K562 (cell line): ENCODE results near the gene ATP4B.

Experiments used
- POLR2A ChIP-seq: fragments of 450-650 bp; conservative IDR thresholded peaks from 2 replicates; pipeline ENCODE4 v1.6.1; 2016
- SMAD1 ChIP-seq: fragments of 150-350 bp; IDR thresholded peaks from 2 replicates; pipeline ENCODE4 v1.6.1; 2014; ENCODE audit warnings: low read length, low read depth; ENCODE audit not compliant: partially characterized antibody
- ZNF586 ChIP-seq: fragments of 450-650 bp; formaldehyde crosslinking; conservative IDR thresholded peaks from 2 replicates; pipeline ENCODE4 v1.4.0; 2020; ENCODE audit warnings: mild to moderate bottlenecking, moderate library complexity
- TF ChIP-seq, protein P1 (sequence below), 3 experiments: IDR thresholded peaks in 2 of 3; conservative IDR thresholded peaks in 1 of 3; 2 replicates each; pipeline ENCODE4 v1.5.1; 2011 to 2012; ENCODE audit warnings: low read length in 3 of 3, mild to moderate bottlenecking in 3 of 3, control low read depth in 2 of 3, improper control_type of control experiment in 1 of 3, inconsistent platforms in 1 of 3, low read depth in 1 of 3, mixed read lengths in 1 of 3, moderate library complexity in 1 of 3; ENCODE audit not compliant: insufficient read depth in 2 of 3
- TF ChIP-seq, protein P2 (sequence below): sonication (generic); formaldehyde crosslinking; IDR thresholded peaks from 2 replicates; pipeline ENCODE4 v1.8.0; 2022; ENCODE audit warnings: mild to moderate bottlenecking, missing genetic modification reagents, borderline replicate concordance
- TF ChIP-seq, protein P3 (sequence below), 2 experiments: fragments of 450-650 bp; formaldehyde crosslinking in 1 of 2; IDR thresholded peaks; 2 replicates each; pipeline versions ENCODE4 v1.4.0 to v1.6.1; 2014 to 2020; ENCODE audit warnings: mild to moderate bottlenecking in 2 of 2, borderline replicate concordance in 1 of 2, low read depth in 1 of 2

DNA sequence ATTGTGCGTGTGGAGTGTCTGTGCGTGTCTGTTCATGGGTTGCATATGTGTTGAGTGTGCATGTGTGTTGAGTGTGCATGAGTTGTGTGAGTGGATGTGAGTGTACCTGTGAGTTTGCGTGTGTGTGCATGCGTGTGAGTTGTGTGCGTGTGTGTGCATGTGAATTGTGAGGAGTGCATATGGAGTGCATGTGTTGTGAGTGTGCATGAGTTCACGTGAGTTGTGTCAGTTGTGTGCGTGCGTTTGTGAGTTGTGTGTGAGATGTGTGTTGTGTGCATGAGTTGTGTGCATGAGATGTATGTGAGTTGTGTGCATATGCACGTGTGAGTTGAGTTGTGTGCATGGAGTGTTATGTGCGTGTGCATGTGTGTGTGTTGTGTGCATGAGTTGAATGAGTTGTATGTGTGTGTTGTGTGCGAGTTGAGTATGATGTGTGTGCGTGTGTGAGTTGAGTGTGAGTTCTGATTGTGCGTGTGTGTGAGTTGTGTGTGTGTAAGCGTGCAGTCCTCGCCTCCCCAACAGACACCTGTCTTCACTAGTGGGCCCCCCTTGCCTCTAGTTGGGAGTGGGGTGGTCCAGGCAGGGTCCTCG lies 44.1 kb downstream of the ATP4B start:
- TF ChIP-seq, protein P1, sequence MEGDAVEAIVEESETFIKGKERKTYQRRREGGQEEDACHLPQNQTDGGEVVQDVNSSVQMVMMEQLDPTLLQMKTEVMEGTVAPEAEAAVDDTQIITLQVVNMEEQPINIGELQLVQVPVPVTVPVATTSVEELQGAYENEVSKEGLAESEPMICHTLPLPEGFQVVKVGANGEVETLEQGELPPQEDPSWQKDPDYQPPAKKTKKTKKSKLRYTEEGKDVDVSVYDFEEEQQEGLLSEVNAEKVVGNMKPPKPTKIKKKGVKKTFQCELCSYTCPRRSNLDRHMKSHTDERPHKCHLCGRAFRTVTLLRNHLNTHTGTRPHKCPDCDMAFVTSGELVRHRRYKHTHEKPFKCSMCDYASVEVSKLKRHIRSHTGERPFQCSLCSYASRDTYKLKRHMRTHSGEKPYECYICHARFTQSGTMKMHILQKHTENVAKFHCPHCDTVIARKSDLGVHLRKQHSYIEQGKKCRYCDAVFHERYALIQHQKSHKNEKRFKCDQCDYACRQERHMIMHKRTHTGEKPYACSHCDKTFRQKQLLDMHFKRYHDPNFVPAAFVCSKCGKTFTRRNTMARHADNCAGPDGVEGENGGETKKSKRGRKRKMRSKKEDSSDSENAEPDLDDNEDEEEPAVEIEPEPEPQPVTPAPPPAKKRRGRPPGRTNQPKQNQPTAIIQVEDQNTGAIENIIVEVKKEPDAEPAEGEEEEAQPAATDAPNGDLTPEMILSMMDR (IDR thresholded peaks at IDR 0.05 in 2 of 3, conservative IDR thresholded peaks at IDR 0.05 in 1 of 3; ENCODE audit: insufficient read depth in 2 of 3, low read depth in 1 of 3, low read length in 3 of 3), result no peak
- TF ChIP-seq, protein P2, sequence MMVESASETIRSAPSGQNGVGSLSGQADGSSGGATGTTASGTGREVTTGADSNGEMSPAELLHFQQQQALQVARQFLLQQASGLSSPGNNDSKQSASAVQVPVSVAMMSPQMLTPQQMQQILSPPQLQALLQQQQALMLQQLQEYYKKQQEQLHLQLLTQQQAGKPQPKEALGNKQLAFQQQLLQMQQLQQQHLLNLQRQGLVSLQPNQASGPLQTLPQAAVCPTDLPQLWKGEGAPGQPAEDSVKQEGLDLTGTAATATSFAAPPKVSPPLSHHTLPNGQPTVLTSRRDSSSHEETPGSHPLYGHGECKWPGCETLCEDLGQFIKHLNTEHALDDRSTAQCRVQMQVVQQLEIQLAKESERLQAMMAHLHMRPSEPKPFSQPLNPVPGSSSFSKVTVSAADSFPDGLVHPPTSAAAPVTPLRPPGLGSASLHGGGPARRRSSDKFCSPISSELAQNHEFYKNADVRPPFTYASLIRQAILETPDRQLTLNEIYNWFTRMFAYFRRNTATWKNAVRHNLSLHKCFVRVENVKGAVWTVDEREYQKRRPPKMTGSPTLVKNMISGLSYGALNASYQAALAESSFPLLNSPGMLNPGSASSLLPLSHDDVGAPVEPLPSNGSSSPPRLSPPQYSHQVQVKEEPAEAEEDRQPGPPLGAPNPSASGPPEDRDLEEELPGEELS (CRISPR knock-in tag), result no peak
- TF ChIP-seq, protein P3, sequence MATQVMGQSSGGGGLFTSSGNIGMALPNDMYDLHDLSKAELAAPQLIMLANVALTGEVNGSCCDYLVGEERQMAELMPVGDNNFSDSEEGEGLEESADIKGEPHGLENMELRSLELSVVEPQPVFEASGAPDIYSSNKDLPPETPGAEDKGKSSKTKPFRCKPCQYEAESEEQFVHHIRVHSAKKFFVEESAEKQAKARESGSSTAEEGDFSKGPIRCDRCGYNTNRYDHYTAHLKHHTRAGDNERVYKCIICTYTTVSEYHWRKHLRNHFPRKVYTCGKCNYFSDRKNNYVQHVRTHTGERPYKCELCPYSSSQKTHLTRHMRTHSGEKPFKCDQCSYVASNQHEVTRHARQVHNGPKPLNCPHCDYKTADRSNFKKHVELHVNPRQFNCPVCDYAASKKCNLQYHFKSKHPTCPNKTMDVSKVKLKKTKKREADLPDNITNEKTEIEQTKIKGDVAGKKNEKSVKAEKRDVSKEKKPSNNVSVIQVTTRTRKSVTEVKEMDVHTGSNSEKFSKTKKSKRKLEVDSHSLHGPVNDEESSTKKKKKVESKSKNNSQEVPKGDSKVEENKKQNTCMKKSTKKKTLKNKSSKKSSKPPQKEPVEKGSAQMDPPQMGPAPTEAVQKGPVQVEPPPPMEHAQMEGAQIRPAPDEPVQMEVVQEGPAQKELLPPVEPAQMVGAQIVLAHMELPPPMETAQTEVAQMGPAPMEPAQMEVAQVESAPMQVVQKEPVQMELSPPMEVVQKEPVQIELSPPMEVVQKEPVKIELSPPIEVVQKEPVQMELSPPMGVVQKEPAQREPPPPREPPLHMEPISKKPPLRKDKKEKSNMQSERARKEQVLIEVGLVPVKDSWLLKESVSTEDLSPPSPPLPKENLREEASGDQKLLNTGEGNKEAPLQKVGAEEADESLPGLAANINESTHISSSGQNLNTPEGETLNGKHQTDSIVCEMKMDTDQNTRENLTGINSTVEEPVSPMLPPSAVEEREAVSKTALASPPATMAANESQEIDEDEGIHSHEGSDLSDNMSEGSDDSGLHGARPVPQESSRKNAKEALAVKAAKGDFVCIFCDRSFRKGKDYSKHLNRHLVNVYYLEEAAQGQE (IDR thresholded peaks at IDR 0.05; ENCODE audit: borderline replicate concordance), result no peak
- TF ChIP-seq, protein P3 (CRISPR knock-in tag; IDR thresholded peaks at IDR 0.05; ENCODE audit: low read depth), result no peak
- TF ChIP-seq POLR2A, result no peak
- no peak for TF ChIP-seq ZNF586 (CRISPR knock-in tag)
- TF ChIP-seq SMAD1, result no peak
